ENCODE measurements around the gene CUL4A.

Gene CUL4A

DNA sequence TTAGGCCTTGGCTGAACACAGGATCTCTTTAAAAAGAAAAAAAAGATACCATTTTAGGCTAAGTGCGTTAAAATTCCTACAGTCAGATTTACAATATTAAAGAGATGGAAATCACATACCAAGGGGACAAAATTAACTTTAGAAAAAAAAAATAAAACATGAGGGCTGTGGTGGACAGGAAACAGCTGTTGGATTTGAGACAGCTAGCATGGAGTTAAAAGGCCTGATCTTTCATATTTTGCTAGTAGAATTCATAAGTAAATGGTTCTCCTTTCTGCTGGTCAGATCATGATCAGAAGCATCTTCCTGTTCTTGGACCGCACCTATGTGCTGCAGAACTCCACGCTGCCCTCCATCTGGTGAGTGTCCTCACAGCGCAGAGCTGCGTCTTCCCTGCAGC lies 19.7 kb downstream of the CUL4A start:
- H3K4me3 ChIP-seq (ENCODE audit: low read depth, low read length), result no peak overlapping the region
- TF ChIP-seq, protein P1, sequence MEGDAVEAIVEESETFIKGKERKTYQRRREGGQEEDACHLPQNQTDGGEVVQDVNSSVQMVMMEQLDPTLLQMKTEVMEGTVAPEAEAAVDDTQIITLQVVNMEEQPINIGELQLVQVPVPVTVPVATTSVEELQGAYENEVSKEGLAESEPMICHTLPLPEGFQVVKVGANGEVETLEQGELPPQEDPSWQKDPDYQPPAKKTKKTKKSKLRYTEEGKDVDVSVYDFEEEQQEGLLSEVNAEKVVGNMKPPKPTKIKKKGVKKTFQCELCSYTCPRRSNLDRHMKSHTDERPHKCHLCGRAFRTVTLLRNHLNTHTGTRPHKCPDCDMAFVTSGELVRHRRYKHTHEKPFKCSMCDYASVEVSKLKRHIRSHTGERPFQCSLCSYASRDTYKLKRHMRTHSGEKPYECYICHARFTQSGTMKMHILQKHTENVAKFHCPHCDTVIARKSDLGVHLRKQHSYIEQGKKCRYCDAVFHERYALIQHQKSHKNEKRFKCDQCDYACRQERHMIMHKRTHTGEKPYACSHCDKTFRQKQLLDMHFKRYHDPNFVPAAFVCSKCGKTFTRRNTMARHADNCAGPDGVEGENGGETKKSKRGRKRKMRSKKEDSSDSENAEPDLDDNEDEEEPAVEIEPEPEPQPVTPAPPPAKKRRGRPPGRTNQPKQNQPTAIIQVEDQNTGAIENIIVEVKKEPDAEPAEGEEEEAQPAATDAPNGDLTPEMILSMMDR (IDR thresholded peaks at IDR 0.05; ENCODE audit: borderline replicate concordance, insufficient read depth, low read depth, low read length), result no peak

DNA sequence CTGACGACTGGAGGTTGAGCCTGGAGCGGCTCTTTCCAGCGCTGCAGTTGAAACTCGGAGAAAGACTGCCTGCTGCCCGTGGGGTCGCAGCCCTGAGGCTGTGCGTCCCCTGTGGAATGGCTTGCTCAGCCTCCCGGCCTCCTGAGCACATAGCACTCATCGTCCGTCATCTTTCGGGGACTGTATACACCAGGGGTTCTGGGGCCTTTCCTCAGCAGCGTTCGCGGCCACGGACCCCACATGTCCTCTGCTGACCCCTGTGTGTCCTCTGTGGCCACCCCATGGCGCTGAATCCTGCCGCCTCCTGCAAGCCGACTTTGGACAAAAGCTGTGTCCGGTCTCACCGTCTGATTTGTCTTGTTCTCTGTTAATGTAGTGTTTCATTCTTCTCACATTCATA lies 20.4 kb downstream of the CUL4A start:
- H3K4me3 ChIP-seq (ENCODE audit: low read depth, low read length), result no peak overlapping the region
- TF ChIP-seq, protein P1 (IDR thresholded peaks at IDR 0.05; ENCODE audit: borderline replicate concordance, insufficient read depth, low read depth, low read length), result no peak

DNA sequence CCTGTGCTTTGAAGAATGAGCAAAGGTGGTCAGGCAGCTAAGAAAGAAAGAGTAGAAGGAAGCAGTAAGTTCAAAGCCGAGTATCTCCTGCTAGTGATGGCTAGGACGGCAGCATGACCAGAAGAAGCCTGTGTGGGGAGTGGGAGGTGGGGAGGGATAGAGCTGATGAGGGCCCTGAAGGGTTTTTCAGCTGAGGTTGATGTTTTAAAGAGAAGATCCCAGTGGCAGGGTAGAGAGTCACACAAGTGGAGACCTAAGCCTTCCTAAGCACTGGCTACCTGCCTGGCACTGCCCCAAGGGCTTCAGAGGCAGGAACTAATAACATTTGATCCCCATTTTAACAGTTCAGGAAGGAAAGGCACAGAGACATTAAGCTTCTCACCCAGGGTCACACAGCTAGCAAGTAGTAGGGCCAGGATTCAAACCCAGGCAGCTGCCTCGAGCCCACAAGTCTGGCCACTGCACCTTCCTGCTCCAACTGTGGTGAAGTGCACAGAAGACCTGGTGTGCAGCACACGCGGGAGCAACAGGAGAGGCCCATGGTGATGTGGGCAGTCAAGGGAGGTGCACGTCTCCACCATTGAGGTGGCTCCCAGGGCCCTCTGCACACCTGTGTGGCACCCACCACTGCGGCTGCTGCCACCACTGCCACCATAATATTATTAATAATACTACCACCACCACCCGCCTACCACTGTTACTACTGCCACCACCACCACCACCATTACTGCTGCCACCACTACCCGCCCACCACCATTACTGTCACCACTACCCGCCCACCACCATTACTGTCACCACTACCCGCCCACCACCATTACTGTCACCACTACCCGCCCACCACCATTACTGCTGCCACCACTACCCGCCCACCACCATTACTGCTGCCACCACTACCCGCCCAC lies 22.1 kb downstream of the CUL4A start:
- H3K4me3 ChIP-seq (ENCODE audit: low read depth, low read length), result no peak overlapping the region
- TF ChIP-seq, protein P1 (IDR thresholded peaks at IDR 0.05; ENCODE audit: borderline replicate concordance, insufficient read depth, low read depth, low read length), result no peak

DNA sequence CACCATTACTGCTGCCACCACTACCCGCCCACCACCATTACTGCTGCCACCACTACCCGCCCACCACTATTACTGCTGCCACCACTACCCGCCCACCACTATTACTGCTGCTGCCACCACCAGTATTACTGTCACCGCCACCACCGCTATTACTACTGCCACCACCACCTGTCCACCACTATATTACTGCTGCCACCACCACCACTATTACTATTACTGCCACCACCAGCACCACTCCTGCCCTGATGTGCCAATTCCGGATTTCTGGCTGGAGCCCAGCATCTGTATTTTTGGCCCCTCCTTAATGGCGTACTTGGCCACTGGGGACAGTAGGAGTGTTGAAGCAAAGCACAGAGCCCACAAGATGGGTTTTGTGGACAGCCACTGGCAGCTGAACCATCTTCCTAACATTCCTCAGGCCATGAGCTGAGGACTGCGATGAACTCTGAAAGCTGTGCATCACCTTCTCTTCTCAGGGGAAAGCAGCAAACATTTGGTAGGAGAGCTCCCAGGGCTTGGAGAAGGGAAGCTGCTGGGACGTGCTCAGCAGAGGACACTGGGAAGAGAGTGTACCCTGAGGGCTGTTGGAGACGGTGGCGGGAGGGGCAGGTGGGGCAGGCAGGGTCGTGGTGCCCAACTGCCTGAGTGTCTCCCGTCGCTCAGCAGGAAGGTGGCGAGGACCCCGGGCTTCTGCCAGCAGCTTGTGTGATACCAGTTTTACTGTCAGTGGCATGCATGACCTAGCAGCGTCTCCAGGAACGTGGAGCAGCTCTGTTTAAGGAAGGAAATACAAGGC lies 23.0 kb downstream of the CUL4A start:
- H3K4me3 ChIP-seq (ENCODE audit: low read depth, low read length), result no peak overlapping the region
- TF ChIP-seq, protein P1 (IDR thresholded peaks at IDR 0.05; ENCODE audit: borderline replicate concordance, insufficient read depth, low read depth, low read length), result no peak

DNA sequence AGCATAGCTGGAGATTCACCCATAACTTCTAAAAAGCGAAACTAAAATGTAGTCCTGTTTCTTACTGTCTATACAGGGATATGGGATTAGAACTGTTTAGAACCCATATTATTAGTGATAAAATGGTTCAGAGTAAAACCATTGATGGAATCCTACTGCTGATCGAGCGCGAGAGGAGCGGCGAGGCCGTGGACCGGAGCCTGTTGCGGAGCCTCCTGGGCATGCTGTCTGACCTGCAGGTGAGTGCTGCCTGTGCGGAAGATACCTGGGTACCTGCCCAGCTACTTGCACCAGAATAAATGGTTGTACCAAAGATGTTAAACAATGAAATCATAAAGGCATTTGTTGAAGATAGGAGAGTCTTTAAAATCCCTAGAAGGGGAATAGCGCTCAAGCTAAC lies 23.7 kb downstream of the CUL4A start:
- TF ChIP-seq, protein P1 (IDR thresholded peaks at IDR 0.05; ENCODE audit: borderline replicate concordance, insufficient read depth, low read depth, low read length), result no peak
- no peak overlapping the region for H3K4me3 ChIP-seq (ENCODE audit: low read depth, low read length)

DNA sequence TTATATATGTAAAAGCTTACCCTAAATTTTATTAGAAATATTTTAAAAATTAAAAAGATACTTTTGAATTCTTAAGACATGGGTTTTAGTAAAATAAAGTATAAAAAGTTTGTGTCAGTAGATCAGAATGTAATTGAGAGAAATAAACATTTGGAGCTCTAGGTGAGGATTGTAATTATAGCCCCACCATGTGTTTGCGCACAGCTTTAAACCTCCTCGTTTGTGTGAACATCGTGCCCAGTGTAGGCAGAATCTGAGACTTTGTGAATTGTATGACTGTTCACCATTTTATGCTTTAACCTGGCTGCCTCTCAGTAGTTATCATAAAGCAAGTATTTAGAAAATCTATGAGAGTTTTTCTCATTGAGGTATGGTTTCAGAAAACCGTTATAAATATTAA lies 29.1 kb downstream of the CUL4A start:
- H3K4me3 ChIP-seq (ENCODE audit: low read depth, low read length), result no peak overlapping the region
- TF ChIP-seq, protein P1 (IDR thresholded peaks at IDR 0.05; ENCODE audit: borderline replicate concordance, insufficient read depth, low read depth, low read length), result no peak

Data from GM12875 (cell line).